ENCODE data around the gene PDGFC.

Gene PDGFC

DNA sequence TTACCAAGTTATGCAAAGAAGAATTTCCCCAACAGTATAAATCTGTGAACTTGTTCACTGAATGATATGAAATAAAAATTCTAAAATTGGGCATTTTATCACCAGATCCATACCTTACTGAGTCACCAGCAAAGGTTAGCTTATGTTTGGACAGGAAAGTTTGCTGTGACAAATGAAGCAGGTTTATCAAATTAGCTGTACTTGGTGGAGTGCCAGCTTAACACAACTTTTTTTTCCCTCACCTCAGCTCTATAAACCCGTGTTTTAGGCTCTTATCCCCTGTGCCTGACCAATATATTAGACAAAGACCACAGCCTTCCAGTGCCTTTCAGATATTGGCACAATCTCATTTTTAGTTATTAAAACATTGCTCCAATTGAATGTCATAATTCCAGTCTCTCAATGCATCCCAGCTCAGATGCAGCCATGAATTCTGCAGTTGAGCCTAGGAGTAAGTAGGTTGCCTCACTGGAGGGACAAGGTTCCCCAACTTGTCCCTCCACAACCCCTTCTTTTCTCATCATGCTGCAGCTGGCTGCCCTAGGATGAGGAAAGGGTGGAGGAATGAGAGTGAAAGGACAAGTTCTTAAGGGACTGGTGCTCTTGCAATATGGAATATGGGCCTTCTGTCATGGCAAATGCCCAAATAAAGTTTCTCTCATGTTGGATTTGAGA, 27.0 kb upstream of the PDGFC start:
- ChIA-PET CTCF (interaction anchor here (1.0 to 2.2 kb wide), 4 partner anchors 9 to 26 kb away, joined by 3 to 6 read pairs (median 4); no protein-coding TSS in a partner anchor), POLR2A (no interaction called here)
- DNase-seq (ENCODE audit: extremely low spot score): no peak
- TF ChIP-seq, protein P1, sequence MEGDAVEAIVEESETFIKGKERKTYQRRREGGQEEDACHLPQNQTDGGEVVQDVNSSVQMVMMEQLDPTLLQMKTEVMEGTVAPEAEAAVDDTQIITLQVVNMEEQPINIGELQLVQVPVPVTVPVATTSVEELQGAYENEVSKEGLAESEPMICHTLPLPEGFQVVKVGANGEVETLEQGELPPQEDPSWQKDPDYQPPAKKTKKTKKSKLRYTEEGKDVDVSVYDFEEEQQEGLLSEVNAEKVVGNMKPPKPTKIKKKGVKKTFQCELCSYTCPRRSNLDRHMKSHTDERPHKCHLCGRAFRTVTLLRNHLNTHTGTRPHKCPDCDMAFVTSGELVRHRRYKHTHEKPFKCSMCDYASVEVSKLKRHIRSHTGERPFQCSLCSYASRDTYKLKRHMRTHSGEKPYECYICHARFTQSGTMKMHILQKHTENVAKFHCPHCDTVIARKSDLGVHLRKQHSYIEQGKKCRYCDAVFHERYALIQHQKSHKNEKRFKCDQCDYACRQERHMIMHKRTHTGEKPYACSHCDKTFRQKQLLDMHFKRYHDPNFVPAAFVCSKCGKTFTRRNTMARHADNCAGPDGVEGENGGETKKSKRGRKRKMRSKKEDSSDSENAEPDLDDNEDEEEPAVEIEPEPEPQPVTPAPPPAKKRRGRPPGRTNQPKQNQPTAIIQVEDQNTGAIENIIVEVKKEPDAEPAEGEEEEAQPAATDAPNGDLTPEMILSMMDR (IDR thresholded peaks at IDR 0.05; ENCODE audit: control extremely low read depth, extremely low read depth, low read depth, missing control alignments): no peak

DNA sequence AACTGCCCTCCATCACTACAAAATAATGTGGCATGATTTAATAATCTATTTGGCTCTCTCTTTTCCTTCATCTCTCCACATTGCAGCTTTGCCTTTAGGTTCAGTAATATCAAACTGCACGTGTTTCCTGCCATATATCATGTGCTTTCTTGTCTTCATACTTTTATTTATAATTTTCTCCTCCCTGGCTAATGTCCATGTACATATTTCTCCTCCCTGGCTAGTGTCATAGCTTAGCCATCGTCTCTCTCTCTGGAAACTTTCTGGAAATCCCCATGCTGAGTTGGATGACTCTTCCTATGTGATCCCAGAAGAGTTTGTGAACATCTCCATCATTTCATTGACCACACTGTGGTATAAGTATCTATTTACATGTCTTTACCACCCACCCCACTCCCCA, 21.3 kb upstream of the PDGFC start:
- no peak for DNase-seq (ENCODE audit: extremely low spot score)
- TF ChIP-seq, protein P1 (IDR thresholded peaks at IDR 0.05; ENCODE audit: control extremely low read depth, extremely low read depth, low read depth, missing control alignments): no peak
- CTCF ChIA-PET: interaction anchor here (1.5 kb wide), 1 partner anchor 11 kb away, joined by 4 read pairs; no protein-coding TSS in a partner anchor
- POLR2A ChIA-PET: no interaction called here

DNA sequence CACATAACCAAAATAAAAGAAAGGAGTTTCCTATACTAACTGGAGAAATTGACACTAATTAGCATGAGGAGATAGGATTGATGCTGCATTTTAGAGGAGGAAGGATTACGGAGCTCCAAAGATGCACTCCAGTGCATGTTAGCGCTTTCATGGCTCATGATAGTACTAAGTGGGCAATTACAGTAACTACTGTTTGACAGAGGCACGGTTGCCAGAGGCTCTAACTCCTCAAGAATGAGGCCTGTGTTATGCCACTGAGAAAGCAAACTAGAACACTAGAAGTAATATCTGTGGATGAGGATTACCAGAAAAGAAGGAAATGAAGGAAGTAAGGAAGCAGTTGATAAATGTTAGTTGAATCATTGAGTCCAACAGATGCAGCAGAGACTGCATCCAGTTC, 19.6 kb upstream of the PDGFC start:
- TF ChIP-seq, protein P1 (IDR thresholded peaks at IDR 0.05; ENCODE audit: control extremely low read depth, extremely low read depth, low read depth, missing control alignments): no peak
- CTCF ChIA-PET: no interaction called here
- DNase-seq (ENCODE audit: extremely low spot score): no peak
- POLR2A ChIA-PET: no interaction called here

DNA sequence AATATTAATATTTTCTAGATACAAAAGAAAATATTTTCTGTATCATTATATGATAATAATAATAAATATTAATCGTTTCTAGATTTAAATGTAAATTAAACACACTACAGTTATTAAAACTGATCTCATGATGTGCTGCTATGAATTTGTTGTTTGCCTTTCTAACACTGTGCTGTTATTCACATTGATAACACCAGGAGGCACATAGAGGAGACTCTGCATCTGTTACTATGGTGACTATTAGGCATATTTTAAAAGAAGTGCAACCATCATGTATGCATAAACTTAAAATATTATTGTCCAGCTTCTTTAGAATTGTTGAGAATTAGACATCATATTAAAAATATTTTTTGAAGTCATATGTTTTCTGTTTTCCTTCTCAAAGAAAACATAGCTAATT, 11.8 kb upstream of the PDGFC start:
- DNase-seq (ENCODE audit: extremely low spot score): no peak
- ChIA-PET POLR2A (no interaction called here), CTCF (interaction anchor here (1.8 kb wide), 1 partner anchor 15 kb away, joined by 7 read pairs; no protein-coding TSS in a partner anchor)
- TF ChIP-seq, protein P1 (IDR thresholded peaks at IDR 0.05; ENCODE audit: control extremely low read depth, extremely low read depth, low read depth, missing control alignments): no peak

DNA sequence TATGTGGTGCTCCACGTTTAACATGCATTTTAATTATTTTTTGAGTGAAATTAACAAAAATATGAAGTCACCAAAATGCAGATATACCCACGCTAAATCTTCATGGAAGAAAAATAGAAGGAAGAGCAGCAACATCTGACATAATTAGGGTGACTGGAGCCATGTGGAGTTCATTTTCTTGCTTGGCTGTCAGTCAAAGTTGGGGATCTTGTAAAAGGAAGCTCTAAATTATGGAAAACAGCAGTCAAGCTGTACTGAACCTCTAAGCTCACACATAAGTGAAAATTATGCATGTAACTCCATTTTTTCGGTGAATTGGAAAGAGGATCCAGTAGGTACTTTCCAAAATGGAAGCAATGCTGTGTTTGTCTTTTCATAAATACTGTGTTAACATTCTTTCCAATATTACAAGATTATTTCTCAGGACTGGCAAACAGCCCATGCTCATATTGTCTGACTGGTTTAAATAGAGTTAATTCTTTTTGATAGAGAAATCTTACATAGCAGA, 9.7 kb upstream of the PDGFC start:
- DNase-seq (ENCODE audit: extremely low spot score): no peak
- ChIA-PET CTCF (interaction anchor here (0.8 to 2.2 kb wide), 4 partner anchors 8 to 13 kb away, joined by 3 to 11 read pairs (median 4); no protein-coding TSS in a partner anchor), POLR2A (no interaction called here)
- TF ChIP-seq, protein P1 (IDR thresholded peaks at IDR 0.05; ENCODE audit: control extremely low read depth, extremely low read depth, low read depth, missing control alignments): no peak

DNA sequence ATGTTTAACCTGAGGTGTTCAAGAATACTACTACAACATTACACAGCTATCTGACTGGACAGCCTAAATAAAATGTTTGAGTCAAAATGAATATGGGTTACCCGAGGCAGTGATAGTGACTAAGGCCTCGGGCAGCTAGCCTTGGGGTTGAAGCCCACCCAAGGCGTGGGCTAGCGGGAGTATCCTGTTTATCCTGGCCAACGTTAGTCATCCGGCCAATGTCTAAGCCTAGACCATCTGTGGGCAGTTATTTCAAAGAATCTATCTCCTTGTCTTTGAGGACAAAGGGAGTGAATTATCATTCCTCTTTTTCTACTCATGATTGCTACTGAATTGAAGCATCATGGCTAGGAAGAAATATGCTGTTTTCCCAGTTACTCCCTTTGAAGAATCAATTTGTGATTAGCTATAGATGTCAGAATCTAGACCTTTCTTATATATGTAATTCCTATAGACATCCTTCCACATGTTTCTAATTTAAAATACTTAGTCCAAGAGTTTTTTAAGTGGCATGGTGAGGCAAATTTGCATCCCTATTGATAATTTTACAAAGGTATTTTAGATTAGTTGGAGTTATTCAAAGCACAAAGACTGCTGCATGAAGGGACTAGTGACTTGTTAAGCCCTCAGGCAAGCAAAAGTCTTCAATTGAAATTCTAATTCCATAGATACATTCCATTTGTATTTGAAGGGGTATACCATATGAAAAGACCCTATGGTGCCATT, 6.0 kb upstream of the PDGFC start:
- CTCF ChIA-PET: interaction anchor here (1.1 to 1.4 kb wide), 2 partner anchors 9 to 10 kb away, joined by 3 to 5 read pairs; no protein-coding TSS in a partner anchor

More for the DNA sequence above, 6.0 kb upstream of the PDGFC start:
- TF ChIP-seq, protein P1 (IDR thresholded peaks at IDR 0.05; ENCODE audit: control extremely low read depth, extremely low read depth, low read depth, missing control alignments): no peak
- no peak for DNase-seq (ENCODE audit: extremely low spot score)
- POLR2A ChIA-PET: no interaction called here
